Mesendoderm (in vitro differentiated cells): ENCODE data around the gene EMC10.
"Not testable (repeated sequence)": the region's sequence is repeated elsewhere in the genome, so short reads cannot be mapped to it uniquely, and the experiment has no call there.

Source experiments
- DNase-seq: peaks from one replicate; pipeline ENCODE4 v3.0.0; 2013
- H2AK5ac ChIP-seq: 2 replicates; pipeline ENCODE4 v1.6.1; 2013; ENCODE audit warnings: low read length, inconsistent platforms
- H2BK120ac ChIP-seq: 2 replicates; pipeline ENCODE4 v1.6.1; 2013; ENCODE audit warnings: low read depth, mild to moderate bottlenecking, low read length, moderate library complexity, mixed read lengths
- H2BK15ac ChIP-seq: replicated peaks from 2 replicates; pipeline ENCODE4 v1.6.1; 2013; ENCODE audit warnings: low read depth, mild to moderate bottlenecking, moderate library complexity
- H2BK5ac ChIP-seq: 2 replicates; pipeline ENCODE4 v1.6.1; 2013; ENCODE audit warnings: low read length, inconsistent platforms
- H3K18ac ChIP-seq: 2 replicates; pipeline ENCODE4 v1.6.1; 2013; ENCODE audit warnings: mild to moderate bottlenecking, low read length, mixed read lengths
- H3K23ac ChIP-seq: one replicate; pipeline ENCODE4 v1.6.1; 2013; ENCODE audit warnings: low read length
- H3K27ac ChIP-seq: 2 replicates; pipeline ENCODE4 v1.5.1; 2013; ENCODE audit warnings: low read depth, mild to moderate bottlenecking, inconsistent platforms, low read length, moderate library complexity
- H3K27me3 ChIP-seq: 2 replicates; pipeline ENCODE4 v1.6.1; 2013; ENCODE audit warnings: low read length, control low read depth, mild to moderate bottlenecking, inconsistent platforms; ENCODE audit not compliant: insufficient read depth, poor library complexity
- H3K36me3 ChIP-seq: 2 replicates; pipeline ENCODE4 v1.6.1; 2013; ENCODE audit warnings: low read length, inconsistent platforms; ENCODE audit not compliant: control insufficient read depth, insufficient read depth
- H3K4ac ChIP-seq: one replicate; pipeline ENCODE4 v1.6.1; 2013; ENCODE audit warnings: low read depth, mild to moderate bottlenecking, low read length, moderate library complexity
- H3K4me1 ChIP-seq: 2 replicates; pipeline ENCODE4 v1.6.1; 2013; ENCODE audit warnings: low read depth, low read length, inconsistent platforms; ENCODE audit not compliant: control insufficient read depth
- H3K4me2 ChIP-seq: 2 replicates; pipeline ENCODE4 v1.6.1; 2013; ENCODE audit warnings: low read length
- H3K4me3 ChIP-seq: 2 replicates; pipeline ENCODE4 v1.5.1; 2013; ENCODE audit warnings: mild to moderate bottlenecking, low read length
- H3K56ac ChIP-seq: one replicate; pipeline ENCODE4 v1.6.1; 2013; ENCODE audit warnings: low read length
- H3K79me1 ChIP-seq: 2 replicates; pipeline ENCODE4 v1.6.1; 2013; ENCODE audit warnings: low read length, inconsistent platforms
- H3K79me2 ChIP-seq: 2 replicates; pipeline ENCODE4 v1.6.1; 2013; ENCODE audit warnings: mild to moderate bottlenecking, low read length; ENCODE audit not compliant: control insufficient read depth, insufficient read depth
- H3K9ac ChIP-seq: 2 replicates; pipeline ENCODE4 v1.6.1; 2013; ENCODE audit warnings: low read length, inconsistent platforms
- H4K5ac ChIP-seq: one replicate; pipeline ENCODE4 v1.6.1; 2013; ENCODE audit warnings: low read length
- H4K8ac ChIP-seq: one replicate; pipeline ENCODE4 v1.6.1; 2013; ENCODE audit warnings: low read depth, mild to moderate bottlenecking, control low read depth, low read length, moderate library complexity
- WGBS: extraction: QIAGEN DNeasy Blood & Tissue Kit; methylation state at CpG from one replicate; pipeline ENCODE4 v1.1.7; 2013; ENCODE audit warnings: low lambda C conversion rate, missing lambda C conversion rate; ENCODE audit not compliant: insufficient coverage; ENCODE audit errors: extremely low coverage; 5-methylcytosine and 5-hydroxymethylcytosine counted together

Gene EMC10

GRCh38 chr19:50466706-50467039 lies 9.6 kb upstream of the EMC10 start:
- H2BK120ac ChIP-seq = no peak overlapping the region

GRCh38 chr19:50467566-50467965 lies 8.7 kb upstream of the EMC10 start:
- Histone ChIP-seq H3K27me3 (no peaks in the 10 kb centered on the region), H3K36me3 (no peaks in the 10 kb centered on the region), H2BK15ac (no peak overlapping the region), H3K27ac (no peak overlapping the region), H2AK5ac (no peak overlapping the region), H2BK120ac (no peak overlapping the region), H2BK5ac (no peak overlapping the region), H3K23ac (no peak overlapping the region), H3K4me1 (no peaks in the 10 kb centered on the region), H4K5ac (no peak overlapping the region), H3K79me2 (no peaks in the 10 kb centered on the region), H3K9ac (no peak overlapping the region), H3K4ac (no peak overlapping the region), H3K56ac (no peak overlapping the region), H4K8ac (no peak overlapping the region), H3K4me3 (no peak overlapping the region), H3K18ac (no peak overlapping the region), H3K79me1 (no peaks in the 10 kb centered on the region), H3K4me2 (no peak overlapping the region)
- WGBS = no CpG with 5 or more reads among the region's 18 CpGs
- no peak for DNase-seq

More at GRCh38 chr19:50466706-50467039, 9.6 kb upstream of the EMC10 start:
- no peak overlapping the region for H4K5ac ChIP-seq
- no peak overlapping the region for H3K4ac ChIP-seq
- no peaks in the 10 kb centered on the region for H3K79me1 ChIP-seq
- H3K56ac ChIP-seq = no peak overlapping the region
- no peaks in the 10 kb centered on the region for H3K79me2 ChIP-seq
- no CpG with 5 or more reads among the region's 11 CpGs for WGBS
- H3K27me3 ChIP-seq = no peaks in the 10 kb centered on the region
- no peak overlapping the region for H2AK5ac ChIP-seq
- no peak overlapping the region for H3K4me3 ChIP-seq
- DNase-seq = no peak
- no peak overlapping the region for H3K9ac ChIP-seq
- H3K4me1 ChIP-seq = no peaks in the 10 kb centered on the region
- no peak overlapping the region for H3K18ac ChIP-seq
- no peak overlapping the region for H3K4me2 ChIP-seq
- no peak overlapping the region for H2BK15ac ChIP-seq
- H4K8ac ChIP-seq = no peak overlapping the region
- no peak overlapping the region for H3K23ac ChIP-seq
- no peak overlapping the region for H3K27ac ChIP-seq
- no peaks in the 10 kb centered on the region for H3K36me3 ChIP-seq
- no peak overlapping the region for H2BK5ac ChIP-seq

GRCh38 chr19:50468818-50469217 lies 7.5 kb upstream of the EMC10 start:
- Histone ChIP-seq H3K4me1 (no peaks in the 10 kb centered on the region), H2BK120ac (no peak overlapping the region), H3K79me2 (no peaks in the 10 kb centered on the region), H3K79me1 (no peaks in the 10 kb centered on the region), H3K4me2 (no peak overlapping the region), H2BK5ac (no peak overlapping the region), H2AK5ac (no peak overlapping the region), H3K4ac (no peak overlapping the region), H3K9ac (no peak overlapping the region), H2BK15ac (no peak overlapping the region), H3K4me3 (no peak overlapping the region), H3K56ac (no peak overlapping the region), H3K18ac (no peak overlapping the region), H3K36me3 (no peaks in the 10 kb centered on the region), H4K8ac (no peak overlapping the region), H3K27ac (no peak overlapping the region), H3K27me3 (no peaks in the 10 kb centered on the region), H3K23ac (no peak overlapping the region), H4K5ac (no peak overlapping the region)
- WGBS = no CpG with 5 or more reads among the region's 6 CpGs
- DNase-seq = no peak

- WGBS = no CpG with 5 or more reads among the region's 3 CpGs
Measured at GRCh38 chr19:50473336-50473735, 3.0 kb upstream of the EMC10 start.

GRCh38 chr19:50475101-50475568 lies 1.2 kb upstream of the EMC10 start:
- Histone ChIP-seq H3K18ac (no peak overlapping the region), H2BK15ac (no peak overlapping the region), H2BK120ac (no peak overlapping the region), H2AK5ac (no peak overlapping the region), H3K23ac (no peak overlapping the region), H4K5ac (no peak overlapping the region), H3K27ac (no peak overlapping the region), H3K27me3 (no peaks in the 10 kb centered on the region), H3K4me2 (no peak overlapping the region), H3K79me2 (peaks cover 10% of the 10 kb centered on the region), H3K4ac (no peak overlapping the region), H3K4me3 (no peak overlapping the region), H3K36me3 (no peaks in the 10 kb centered on the region), H3K4me1 (no peaks in the 10 kb centered on the region), H4K8ac (no peak overlapping the region), H3K56ac (no peak overlapping the region), H3K9ac (no peak overlapping the region), H3K79me1 (peaks cover 12% of the 10 kb centered on the region), H2BK5ac (no peak overlapping the region)
- no CpG with 5 or more reads among the region's 12 CpGs for WGBS
- DNase-seq = no peak

More at GRCh38 chr19:50473336-50473735, 3.0 kb upstream of the EMC10 start:
- H3K4me3 ChIP-seq, H4K5ac ChIP-seq, H3K4me1 ChIP-seq, H4K8ac ChIP-seq, H3K4ac ChIP-seq, H2BK15ac ChIP-seq, H3K56ac ChIP-seq, H3K18ac ChIP-seq, H3K27me3 ChIP-seq, H3K79me2 ChIP-seq, H2BK5ac ChIP-seq, H3K36me3 ChIP-seq, H3K4me2 ChIP-seq, DNase-seq, H3K23ac ChIP-seq, H3K79me1 ChIP-seq, H3K27ac ChIP-seq, H2AK5ac ChIP-seq, H3K9ac ChIP-seq, H2BK120ac ChIP-seq: not testable (repeated sequence)

GRCh38 chr19:50475736-50476223 lies 527 bp upstream of the EMC10 start:
- no peak overlapping the region for H3K27ac ChIP-seq

More at GRCh38 chr19:50475736-50476223, 527 bp upstream of the EMC10 start:
- H3K4me1 ChIP-seq = no peaks in the 10 kb centered on the region
- H3K4me3 ChIP-seq = no peak overlapping the region
- H2BK120ac ChIP-seq = no peak overlapping the region
- H3K4me2 ChIP-seq = no peak overlapping the region
- H3K23ac ChIP-seq = no peak overlapping the region
- H3K27me3 ChIP-seq = no peaks in the 10 kb centered on the region
- DNase-seq = no peak
- no peak overlapping the region for H3K18ac ChIP-seq
- no peak overlapping the region for H4K8ac ChIP-seq
- WGBS = no CpG with 5 or more reads among the region's 29 CpGs
- no peaks in the 10 kb centered on the region for H3K36me3 ChIP-seq
- no peak overlapping the region for H2AK5ac ChIP-seq
- H3K79me1 ChIP-seq = peaks cover 12% of the 10 kb centered on the region
- peaks cover 10% of the 10 kb centered on the region for H3K79me2 ChIP-seq
- no peak overlapping the region for H3K56ac ChIP-seq
- H3K4ac ChIP-seq = no peak overlapping the region
- no peak overlapping the region for H2BK15ac ChIP-seq
- H4K5ac ChIP-seq = no peak overlapping the region
- H2BK5ac ChIP-seq = no peak overlapping the region
- no peak overlapping the region for H3K9ac ChIP-seq
